HepG2 (cell line): ENCODE data around the gene HECTD1. TPM values are rescaled to one million over a fixed set of nuclear protein-coding genes. Genes with fewer than 3 reads are reported as not detected.

Source experiments
- ARID3A ChIP-seq: IDR thresholded peaks from 2 replicates; pipeline ENCODE4 v1.6.1; 2012; ENCODE audit warnings: low read depth, low read length, improper control_type of control experiment
- ARID4A ChIP-seq: sonication (generic); formaldehyde crosslinking; IDR thresholded peaks from 2 replicates; pipeline ENCODE4 v1.5.0; 2020; ENCODE audit warnings: mild to moderate bottlenecking, missing genetic modification reagents, borderline replicate concordance
- BCL6 ChIP-seq: IDR thresholded peaks from 2 replicates; pipeline ENCODE4 v1.6.1; 2016; ENCODE audit warnings: missing genetic modification reagents, missing compliant biosample characterization
- GPBP1L1 ChIP-seq: sonication (generic); formaldehyde crosslinking; IDR thresholded peaks from 2 replicates; pipeline ENCODE4 v1.5.0; 2020; ENCODE audit warnings: mild to moderate bottlenecking, missing genetic modification reagents
- NFATC3 ChIP-seq: sonication (generic); formaldehyde crosslinking; IDR thresholded peaks from 2 replicates; pipeline ENCODE4 v1.5.1; 2020; ENCODE audit warnings: mild to moderate bottlenecking, missing genetic modification reagents
- PAXIP1 ChIP-seq: sonication (generic); formaldehyde crosslinking; conservative IDR thresholded peaks from 2 replicates; pipeline ENCODE4 v1.4.0; 2020; ENCODE audit warnings: mild to moderate bottlenecking, missing genetic modification reagents, moderate library complexity
- RNF219 ChIP-seq: sonication (generic); formaldehyde crosslinking; IDR thresholded peaks from 2 replicates; pipeline ENCODE4 v1.5.0; 2020; ENCODE audit warnings: mild to moderate bottlenecking, missing genetic modification reagents
- SMARCC2 ChIP-seq: fragments of 450-650 bp; IDR thresholded peaks from 2 replicates; pipeline ENCODE4 v1.6.1; 2017; ENCODE audit warnings: antibody characterized with exemption, mild to moderate bottlenecking
- SOX6 ChIP-seq, 2 experiments: fragments of 450-650 bp in 1 of 2; sonication (generic) in 1 of 2; formaldehyde crosslinking in 1 of 2; IDR thresholded peaks; 2 replicates each; pipeline versions ENCODE4 v1.4.0 to v1.6.1; 2017 to 2020; ENCODE audit warnings: antibody characterized with exemption in 1 of 2, mild to moderate bottlenecking in 1 of 2, missing genetic modification reagents in 1 of 2
- XBP1 ChIP-seq: sonication (generic); formaldehyde crosslinking; IDR thresholded peaks from 2 replicates; pipeline ENCODE4 v1.5.0; 2020; ENCODE audit warnings: missing genetic modification reagents
- ZNF562 ChIP-seq: sonication (generic); formaldehyde crosslinking; IDR thresholded peaks from 2 replicates; pipeline ENCODE4 v1.8.0; 2022; ENCODE audit warnings: missing genetic modification reagents, borderline replicate concordance
- ZNF800 ChIP-seq: sonication (generic); formaldehyde crosslinking; IDR thresholded peaks from 2 replicates; pipeline ENCODE4 v1.4.0; 2020; ENCODE audit warnings: missing genetic modification reagents
- polyA plus RNA-seq, 8 experiments: library from polyadenylated mRNA; depleted of rRNA in 3 of 8; stranded (reverse) in 7 of 8; unstranded in 1 of 8; fragments of >200 nt; fragmentation: Illumina TruSeq in 4 of 8; extraction: Trizol in 4 of 8; gene quantifications; 2 replicates each; pipeline versions ENCODE4 v1.2.1 to v1.2.3, GENCODE V29; 2011 to 2016; ENCODE audit warnings: low read depth in 4 of 8, missing spikeins in 1 of 8, mixed read lengths in 1 of 8; ENCODE audit not compliant: insufficient read depth in 1 of 8
- total RNA-seq, 5 experiments: library from RNA; depleted of rRNA; stranded (reverse); fragments of >200 nt; fragmentation: Illumina TruSeq; extraction: Trizol; gene quantifications; 2 replicates each; pipeline ENCODE4 v1.2.3, GENCODE V29; 2016; ENCODE audit warnings: low read depth in 1 of 5

HECTD1 gene
- total and polyA plus RNA-seq, 2 of the 13 experiments (the other 11 are each of a cell fraction or from before 2014, with no cell fraction given): 312 to 560 TPM

GRCh38 chr14:31207287-31207754 lies 272 bp downstream of the HECTD1 start (continued):
- TF ChIP-seq PAXIP1 (CRISPR knock-in tag) (peak; percentile 13; the same call in 1 of the 2 replicates), RNF219 (CRISPR knock-in tag) (no peak), ARID3A (no peak), XBP1 (CRISPR knock-in tag) (peak; percentile 69; the same call in 1 of the 2 replicates), SMARCC2 (no peak), SOX6 (IDR thresholded peaks at IDR 0.05) (no peak), SOX6 (CRISPR knock-in tag; IDR thresholded peaks at IDR 0.05) (no peak; the same call in 1 of the 2 replicates), ZNF800 (CRISPR knock-in tag) (no peak), NFATC3 (CRISPR knock-in tag) (no peak; the same call in 1 of the 2 replicates), ZNF562 (CRISPR knock-in tag) (peak; percentile 88; the same call in 1 of the 2 replicates), GPBP1L1 (no peak), ARID4A (peak; percentile 96), BCL6 (CRISPR knock-in tag) (peak; percentile 67)
